Mammary epithelial cell (primary cell): ENCODE measurements around the gene NEK6.

Experiments
- CTCF ChIP-seq, 2 donors: IDR thresholded peaks in 1 of 2; conservative IDR thresholded peaks in 1 of 2; 2 replicates each; pipeline ENCODE4 v1.5.1; 2011 to 2012; ENCODE audit warnings: inconsistent platforms in 2 of 2, low read length in 2 of 2, mild to moderate bottlenecking in 2 of 2, control low read depth in 1 of 2, low read depth in 1 of 2; ENCODE audit not compliant: insufficient read depth in 1 of 2; ENCODE audit errors: extremely low read depth in 1 of 2
- EZH2 ChIP-seq: IDR thresholded peaks from 2 replicates; pipeline ENCODE4 v1.6.1; 2012; ENCODE audit warnings: low read length, inconsistent platforms, borderline replicate concordance

- no peak for TF ChIP-seq CTCF (conservative IDR thresholded peaks at IDR 0.05 in 1 of 2, IDR thresholded peaks at IDR 0.05 in 1 of 2; ENCODE audit: extremely low read depth in 1 of 2, insufficient read depth in 1 of 2, low read depth in 1 of 2, low read length in 2 of 2)
- no peak for TF ChIP-seq EZH2
Observed at GRCh38 chr9:124218987-124219461, 38.7 kb upstream of the NEK6 start.
